K562 (cell line): ENCODE data around the gene AZU1. TPM values are rescaled to one million over a fixed set of nuclear protein-coding genes. Genes with fewer than 3 reads are reported as not detected.

Source experiments
- CBFB ChIP-seq: sonication (generic); formaldehyde crosslinking; IDR thresholded peaks from 2 replicates; pipeline ENCODE4 v1.4.0; 2020; ENCODE audit warnings: mild to moderate bottlenecking, missing genetic modification reagents
- CGGBP1 ChIP-seq: fragments of 250-450 bp; sonication (Bioruptor Pico); IDR thresholded peaks from 2 replicates; pipeline ENCODE4 v1.9.0; 2021; ENCODE audit warnings: mild to moderate bottlenecking
- CUX1 ChIP-seq: fragments of 200-800 bp; sonication (Bioruptor generic); IDR thresholded peaks from 2 replicates; pipeline ENCODE4 v1.6.1; 2016; ENCODE audit warnings: missing genetic modification characterization, missing compliant biosample characterization
- DDX20 ChIP-seq: fragments of 450-650 bp; IDR thresholded peaks from 2 replicates; pipeline ENCODE4 v1.6.1; 2016; ENCODE audit warnings: missing genetic modification characterization, low read depth, mild to moderate bottlenecking, missing compliant biosample characterization, moderate library complexity
- DMBX1 ChIP-seq: fragments of 250-450 bp; sonication (Bioruptor Pico); IDR thresholded peaks from 2 replicates; pipeline ENCODE4 v1.8.0; 2022; ENCODE audit warnings: inconsistent platforms, mild to moderate bottlenecking, moderate library complexity, borderline replicate concordance
- EHMT2 ChIP-seq: fragments of 450-650 bp; IDR thresholded peaks from 2 replicates; pipeline ENCODE4 v1.6.1; 2018; ENCODE audit warnings: antibody characterized with exemption
- HDAC6 ChIP-seq: IDR thresholded peaks from 2 replicates; pipeline ENCODE4 v1.6.1; 2012; ENCODE audit warnings: low read depth, mild to moderate bottlenecking, control low read depth, inconsistent platforms, low read length, moderate library complexity
- MBD1 ChIP-seq: fragments of 250-450 bp; sonication (Bioruptor Pico); IDR thresholded peaks from 2 replicates; pipeline ENCODE4 v1.8.0; 2022; ENCODE audit warnings: inconsistent platforms
- MTA2 ChIP-seq: fragments of 450-650 bp; IDR thresholded peaks from 2 replicates; pipeline ENCODE4 v1.6.1; 2016; ENCODE audit warnings: low read depth
- RBM17 ChIP-seq: fragments of 200-400 bp; formaldehyde crosslinking; IDR thresholded peaks from 2 replicates; pipeline ENCODE4 v1.6.1; 2017; ENCODE audit warnings: low read depth, mild to moderate bottlenecking, low read length, borderline replicate concordance
- SAFB ChIP-seq: fragments of 200-400 bp; formaldehyde crosslinking; IDR thresholded peaks from 2 replicates; pipeline ENCODE4 v1.6.1; 2017; ENCODE audit warnings: low read depth, low read length, borderline replicate concordance
- SMAD3 ChIP-seq: fragments of 450-650 bp; formaldehyde crosslinking; conservative IDR thresholded peaks from 2 replicates; pipeline ENCODE4 v1.4.0; 2020; ENCODE audit warnings: mild to moderate bottlenecking
- SRSF7 ChIP-seq: fragments of 200-400 bp; formaldehyde crosslinking; optimal IDR thresholded peaks from 2 replicates; pipeline ENCODE3; 2017; ENCODE audit warnings: mild to moderate bottlenecking, low read depth, low read length
- THRB ChIP-seq: fragments of 450-650 bp; formaldehyde crosslinking; conservative IDR thresholded peaks from 2 replicates; pipeline ENCODE4 v1.4.0; 2022; ENCODE audit warnings: mild to moderate bottlenecking, missing genetic modification characterization
- XRCC5 ChIP-seq: fragments of 200-400 bp; formaldehyde crosslinking; IDR thresholded peaks from 2 replicates; pipeline ENCODE4 v1.6.1; 2017; ENCODE audit warnings: low read depth, mild to moderate bottlenecking, low read length
- ZNF274 ChIP-seq: IDR thresholded peaks from 2 replicates; pipeline ENCODE4 v1.6.1; 2011; ENCODE audit warnings: low read depth, mild to moderate bottlenecking, low read length, moderate library complexity, borderline replicate concordance
- polyA plus RNA-seq, 8 experiments: library from polyadenylated mRNA; depleted of rRNA in 4 of 8; stranded (reverse) in 5 of 8; unstranded in 3 of 8; fragments of >200 nt; fragmentation: Nextera tagmentation in 2 of 8; fragmentation: Illumina TruSeq in 1 of 8; extraction: Ambion mirVana in 2 of 8; extraction: Trizol in 1 of 8; gene quantifications; 2 replicates each; pipeline versions ENCODE4 v1.2.1 to v1.2.3, GENCODE V29; 2011 to 2014; ENCODE audit warnings: inconsistent platforms in 1 of 8, missing spikeins in 1 of 8
- total RNA-seq, 7 experiments: library from RNA; depleted of rRNA in 6 of 7; stranded (reverse); fragments of >200 nt in 6 of 7; fragmentation: Illumina TruSeq in 2 of 7; extraction: Trizol in 2 of 7; gene quantifications; 2 replicates each; pipeline versions ENCODE4 v1.2.1 to v1.2.3, GENCODE V29; 2011 to 2021; ENCODE audit warnings: low replicate concordance in 1 of 7

The AZU1 gene
- total and polyA plus RNA-seq, 9 of the 15 experiments (the other 6 are each of a cell fraction or from before 2014, with no cell fraction given): 0.29 to 1.9 (median 0.59) TPM; not detected in 3

- TF ChIP-seq THRB (CRISPR knock-in tag): no peak
- TF ChIP-seq DDX20: no peak
- no peak for TF ChIP-seq DMBX1 (CRISPR knock-in tag)
- no peak for TF ChIP-seq SMAD3 (CRISPR knock-in tag)
- no peak for TF ChIP-seq HDAC6
- TF ChIP-seq CBFB (CRISPR knock-in tag): no peak
- no peak for TF ChIP-seq MTA2
- no peak for TF ChIP-seq MBD1 (CRISPR knock-in tag)
- TF ChIP-seq CGGBP1 (CRISPR knock-in tag): no peak
- TF ChIP-seq EHMT2: no peak
- TF ChIP-seq SRSF7: no peak
- TF ChIP-seq RBM17: no peak
- TF ChIP-seq SAFB: 0 out of 2 replicates have a peak, but pooled peaks have one; percentile 19
- TF ChIP-seq CUX1 (CRISPR knock-in tag): no peak
- 0 out of 2 replicates have a peak, but pooled peaks have one; percentile 78 for TF ChIP-seq XRCC5
- TF ChIP-seq ZNF274: no peak
Observed at GRCh38 chr19:861756-862580, 34.3 kb downstream of the AZU1 start (continued).
